CD4-positive, alpha-beta T cell treated with Interleukin-15 for 4 hours (primary cell): ENCODE results near the gene KCNA4.
"Not testable (repeated sequence)": the region's sequence is repeated elsewhere in the genome, so short reads cannot be mapped to it uniquely, and the experiment has no call there.

Experiments
- DNase-seq: peaks from one replicate; pipeline ENCODE4 v3.0.0-alpha.2; 2020; ENCODE audit warnings: low spot score

The KCNA4 gene

GRCh38 chr11:29996016-29996415 is 20.8 kb downstream of the KCNA4 start:
- no peak for DNase-seq

GRCh38 chr11:29989174-29989970 is 27.5 kb downstream of the KCNA4 start:
- DNase-seq, result no peak

GRCh38 chr11:29985248-29985647 is 31.6 kb downstream of the KCNA4 start:
- no peak for DNase-seq

GRCh38 chr11:29984544-29984943 is 32.3 kb downstream of the KCNA4 start:
- DNase-seq, result no peak

GRCh38 chr11:29978549-29978948 is 38.3 kb downstream of the KCNA4 start:
- DNase-seq, result no peak

- not testable (repeated sequence) for DNase-seq
These were observed 41.2 kb downstream of the KCNA4 start for GRCh38 chr11:29975580-29975979.

GRCh38 chr11:29963796-29964195 is 53.0 kb downstream of the KCNA4 start:
- no peak for DNase-seq

- no peak for DNase-seq
These were observed 53.8 kb downstream of the KCNA4 start for GRCh38 chr11:29963036-29963435.

GRCh38 chr11:29962243-29962642 is 54.6 kb downstream of the KCNA4 start:
- DNase-seq, result no peak
